ENCODE data around the gene SLC5A6.

DNA sequence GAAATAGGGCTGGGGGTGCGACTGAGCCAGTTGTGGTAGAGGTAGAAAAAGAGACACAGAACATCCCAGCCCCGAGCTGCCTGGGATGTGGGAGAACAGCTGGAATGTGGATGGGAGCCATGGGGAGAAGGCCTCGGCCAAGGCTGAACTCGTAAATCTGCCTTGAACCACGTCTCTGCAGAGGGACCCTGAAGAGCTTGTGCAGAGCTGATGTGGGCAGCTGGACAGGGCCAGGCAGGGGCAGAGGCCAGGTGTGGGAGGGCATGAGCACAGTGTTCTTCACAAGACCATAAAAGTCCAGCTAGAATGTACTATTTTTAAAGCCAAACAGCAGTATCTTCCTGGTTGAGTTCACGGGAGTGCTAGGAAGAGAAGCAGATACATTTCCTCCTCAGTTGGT lies 57.6 kb downstream of the SLC5A6 start:
- TF ChIP-seq, protein P1, sequence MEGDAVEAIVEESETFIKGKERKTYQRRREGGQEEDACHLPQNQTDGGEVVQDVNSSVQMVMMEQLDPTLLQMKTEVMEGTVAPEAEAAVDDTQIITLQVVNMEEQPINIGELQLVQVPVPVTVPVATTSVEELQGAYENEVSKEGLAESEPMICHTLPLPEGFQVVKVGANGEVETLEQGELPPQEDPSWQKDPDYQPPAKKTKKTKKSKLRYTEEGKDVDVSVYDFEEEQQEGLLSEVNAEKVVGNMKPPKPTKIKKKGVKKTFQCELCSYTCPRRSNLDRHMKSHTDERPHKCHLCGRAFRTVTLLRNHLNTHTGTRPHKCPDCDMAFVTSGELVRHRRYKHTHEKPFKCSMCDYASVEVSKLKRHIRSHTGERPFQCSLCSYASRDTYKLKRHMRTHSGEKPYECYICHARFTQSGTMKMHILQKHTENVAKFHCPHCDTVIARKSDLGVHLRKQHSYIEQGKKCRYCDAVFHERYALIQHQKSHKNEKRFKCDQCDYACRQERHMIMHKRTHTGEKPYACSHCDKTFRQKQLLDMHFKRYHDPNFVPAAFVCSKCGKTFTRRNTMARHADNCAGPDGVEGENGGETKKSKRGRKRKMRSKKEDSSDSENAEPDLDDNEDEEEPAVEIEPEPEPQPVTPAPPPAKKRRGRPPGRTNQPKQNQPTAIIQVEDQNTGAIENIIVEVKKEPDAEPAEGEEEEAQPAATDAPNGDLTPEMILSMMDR (conservative IDR thresholded peaks at IDR 0.05), result no peak
- no peak for TF ChIP-seq ZFX (IDR thresholded peaks at IDR 0.05)
